Osteocyte (in vitro differentiated cells): ENCODE data around the gene FHOD3. TPM values are rescaled to one million over a fixed set of nuclear protein-coding genes. Genes with fewer than 3 reads are reported as not detected.

ENCODE experiments used
- DNase-seq: peaks from one replicate; pipeline ENCODE4 v3.0.0; 2021; ENCODE audit warnings: mixed read lengths; ENCODE audit not compliant: unreplicated experiment; ENCODE audit errors: extremely low spot score
- H3K27ac Mint-ChIP-seq: one replicate; pipeline ENCODE4 v1.8.0; 2021; ENCODE audit warnings: mild to moderate bottlenecking, mixed read lengths; ENCODE audit not compliant: unreplicated experiment
- H3K27me3 Mint-ChIP-seq: one replicate; pipeline ENCODE4 v1.8.0; 2021; ENCODE audit warnings: mixed read lengths; ENCODE audit not compliant: unreplicated experiment
- H3K36me3 Mint-ChIP-seq: one replicate; pipeline ENCODE4 v1.8.0; 2021; ENCODE audit warnings: mixed read lengths; ENCODE audit not compliant: unreplicated experiment
- H3K4me1 Mint-ChIP-seq: one replicate; pipeline ENCODE4 v1.8.0; 2021; ENCODE audit warnings: mixed read lengths; ENCODE audit not compliant: unreplicated experiment
- H3K4me3 Mint-ChIP-seq: one replicate; pipeline ENCODE4 v1.8.0; 2021; ENCODE audit warnings: mild to moderate bottlenecking, moderate library complexity, mixed read lengths; ENCODE audit not compliant: unreplicated experiment
- H3K9me3 Mint-ChIP-seq: one replicate; pipeline ENCODE4 v1.8.0; 2021; ENCODE audit warnings: mixed read lengths; ENCODE audit not compliant: unreplicated experiment
- CTCF ChIP-seq: fragments of 200-600 bp; sonication (generic); IDR thresholded peaks from 2 replicates; pipeline ENCODE4 v1.5.0; 2021; ENCODE audit warnings: antibody characterized with exemption, mild to moderate bottlenecking, moderate library complexity
- total RNA-seq: library from RNA; stranded (reverse); gene quantifications from 2 replicates; pipeline ENCODE4 v1.2.1, GENCODE V29; 2021

FHOD3 gene
- total RNA-seq, 1 donor from 2014 or later: 1.2 TPM

- H3K27ac Mint-ChIP-seq: no peak overlapping the region
- no peak for DNase-seq
- TF ChIP-seq CTCF: no peak
- no peak overlapping the region for H3K4me3 Mint-ChIP-seq
- H3K4me1 Mint-ChIP-seq: peaks cover 13% of the 10 kb centered on the region
- no peaks in the 10 kb centered on the region for H3K9me3 Mint-ChIP-seq
- H3K27me3 Mint-ChIP-seq: peaks cover 2% of the 10 kb centered on the region
- no peaks in the 10 kb centered on the region for H3K36me3 Mint-ChIP-seq
These were observed 158.4 kb downstream of the FHOD3 start for GRCh38 chr18:36455931-36456330.

- no peaks in the 10 kb centered on the region for H3K36me3 Mint-ChIP-seq
These were observed 159.1 kb downstream of the FHOD3 start for GRCh38 chr18:36456622-36457021.

GRCh38 chr18:36457683-36458082 is 160.2 kb downstream of the FHOD3 start:
- Mint-ChIP-seq H3K9me3 (no peaks in the 10 kb centered on the region), H3K4me1 (peaks cover 1% of the 10 kb centered on the region), H3K27me3 (peaks cover 2% of the 10 kb centered on the region), H3K36me3 (no peaks in the 10 kb centered on the region), H3K4me3 (no peak overlapping the region), H3K27ac (no peak overlapping the region)
- no peak for DNase-seq
- no peak for TF ChIP-seq CTCF

More at GRCh38 chr18:36456622-36457021, 159.1 kb downstream of the FHOD3 start:
- H3K27me3 Mint-ChIP-seq: peaks cover 2% of the 10 kb centered on the region
- no peak for TF ChIP-seq CTCF
- H3K4me3 Mint-ChIP-seq: no peak overlapping the region
- peaks cover 6% of the 10 kb centered on the region for H3K4me1 Mint-ChIP-seq
- H3K9me3 Mint-ChIP-seq: no peaks in the 10 kb centered on the region
- no peak for DNase-seq
- no peak overlapping the region for H3K27ac Mint-ChIP-seq

GRCh38 chr18:36458306-36458705 is 160.8 kb downstream of the FHOD3 start:
- Mint-ChIP-seq H3K4me1 (peaks cover 1% of the 10 kb centered on the region), H3K36me3 (no peaks in the 10 kb centered on the region), H3K4me3 (no peak overlapping the region), H3K27ac (no peak overlapping the region), H3K9me3 (no peaks in the 10 kb centered on the region), H3K27me3 (peaks cover 2% of the 10 kb centered on the region)
- no peak for TF ChIP-seq CTCF
- DNase-seq: no peak

GRCh38 chr18:36459203-36459602 is 161.7 kb downstream of the FHOD3 start:
- peaks cover 1% of the 10 kb centered on the region for H3K4me1 Mint-ChIP-seq
- no peaks in the 10 kb centered on the region for H3K36me3 Mint-ChIP-seq
- TF ChIP-seq CTCF: no peak
- DNase-seq: no peak
- no peak overlapping the region for H3K4me3 Mint-ChIP-seq
- H3K27me3 Mint-ChIP-seq: peaks cover 2% of the 10 kb centered on the region
- no peaks in the 10 kb centered on the region for H3K9me3 Mint-ChIP-seq
- H3K27ac Mint-ChIP-seq: no peak overlapping the region
